Adrenal gland (tissue), 5 donors: ENCODE measurements around the gene POC1A.

ENCODE experiments used
- POLR2A ChIP-seq, 2 donors: fragments of 450-650 bp; IDR thresholded peaks; one replicate each; pipeline ENCODE4 v1.6.1; 2017; ENCODE audit warnings: antibody characterized with exemption in 2 of 2, mild to moderate bottlenecking in 2 of 2, moderate library complexity in 1 of 2
- TF ChIP-seq, protein P1 (sequence below), 6 experiments: fragments of 450-650 bp in 4 of 6; fragments of 200-600 bp in 2 of 6; sonication (generic) in 1 of 6; IDR thresholded peaks; 1 replicate in 5 of 6; 2 replicates in 1 of 6; pipeline versions ENCODE4 v1.5.1 to v1.8.0; 2016 to 2021; ENCODE audit warnings: antibody characterized with exemption in 6 of 6, mild to moderate bottlenecking in 2 of 6, moderate library complexity in 1 of 6
- donor health status: DM: no; HTN: no; CAD: no.

DNA sequence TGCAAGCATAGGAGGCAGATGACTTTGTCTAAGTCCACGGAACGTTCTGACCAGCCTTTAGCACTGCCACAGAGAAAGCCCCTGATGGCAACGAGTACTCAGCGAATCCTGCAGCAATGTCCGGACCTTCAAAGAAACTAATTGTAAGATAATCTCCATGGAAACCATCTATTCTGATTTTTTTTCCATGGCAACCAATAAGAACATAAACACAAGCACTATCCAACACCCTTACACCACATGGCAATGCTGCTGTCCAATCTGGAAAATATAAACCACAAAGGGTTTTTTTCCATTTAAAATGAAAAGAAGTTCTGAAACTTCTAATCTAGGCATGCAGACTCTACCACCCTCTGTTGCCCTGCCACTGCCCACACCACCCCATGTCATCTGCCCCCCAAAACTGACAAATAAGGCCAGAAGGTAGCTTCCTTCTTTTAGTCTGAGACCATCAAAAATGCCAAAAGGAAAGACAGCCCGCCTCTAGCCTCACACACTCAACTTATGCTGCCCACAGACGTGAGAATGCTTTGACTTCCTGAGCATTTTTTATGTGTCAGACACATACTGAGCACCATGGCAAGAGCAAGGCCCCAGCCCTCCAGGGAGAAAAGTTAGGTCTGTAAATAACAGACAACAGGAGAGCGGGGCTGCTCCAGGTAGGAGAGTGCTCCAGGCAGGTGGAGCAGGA lies 44.5 kb downstream of the POC1A start:
- TF ChIP-seq, protein P1, sequence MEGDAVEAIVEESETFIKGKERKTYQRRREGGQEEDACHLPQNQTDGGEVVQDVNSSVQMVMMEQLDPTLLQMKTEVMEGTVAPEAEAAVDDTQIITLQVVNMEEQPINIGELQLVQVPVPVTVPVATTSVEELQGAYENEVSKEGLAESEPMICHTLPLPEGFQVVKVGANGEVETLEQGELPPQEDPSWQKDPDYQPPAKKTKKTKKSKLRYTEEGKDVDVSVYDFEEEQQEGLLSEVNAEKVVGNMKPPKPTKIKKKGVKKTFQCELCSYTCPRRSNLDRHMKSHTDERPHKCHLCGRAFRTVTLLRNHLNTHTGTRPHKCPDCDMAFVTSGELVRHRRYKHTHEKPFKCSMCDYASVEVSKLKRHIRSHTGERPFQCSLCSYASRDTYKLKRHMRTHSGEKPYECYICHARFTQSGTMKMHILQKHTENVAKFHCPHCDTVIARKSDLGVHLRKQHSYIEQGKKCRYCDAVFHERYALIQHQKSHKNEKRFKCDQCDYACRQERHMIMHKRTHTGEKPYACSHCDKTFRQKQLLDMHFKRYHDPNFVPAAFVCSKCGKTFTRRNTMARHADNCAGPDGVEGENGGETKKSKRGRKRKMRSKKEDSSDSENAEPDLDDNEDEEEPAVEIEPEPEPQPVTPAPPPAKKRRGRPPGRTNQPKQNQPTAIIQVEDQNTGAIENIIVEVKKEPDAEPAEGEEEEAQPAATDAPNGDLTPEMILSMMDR (IDR thresholded peaks at IDR 0.05), result no peak
- TF ChIP-seq POLR2A (IDR thresholded peaks at IDR 0.05), result no peak
